RKO (cell line): Measurements from ENCODE around the gene TTC28.
"Not testable (repeated sequence)": the region's sequence is repeated elsewhere in the genome, so short reads cannot be mapped to it uniquely, and the experiment has no call there.

Experiments
- DNase-seq: peaks from one replicate; pipeline ENCODE4 v3.0.0-alpha.2; 2016; ENCODE audit warnings: low spot score

TTC28 gene

GRCh38 chr22:28484662-28485061 lies 195.0 kb downstream of the TTC28 start:
- DNase-seq = no peak

GRCh38 chr22:28481725-28482124 lies 197.9 kb downstream of the TTC28 start:
- DNase-seq = no peak

- DNase-seq = no peak
Measured at GRCh38 chr22:28480000-28480715, 199.5 kb downstream of the TTC28 start.

GRCh38 chr22:28478564-28478963 lies 201.1 kb downstream of the TTC28 start:
- DNase-seq = no peak

GRCh38 chr22:28477556-28477955 lies 202.1 kb downstream of the TTC28 start:
- no peak for DNase-seq

GRCh38 chr22:28474330-28474729 lies 205.3 kb downstream of the TTC28 start:
- no peak for DNase-seq

- no peak for DNase-seq
Measured at GRCh38 chr22:28473258-28473657, 206.4 kb downstream of the TTC28 start.

- not testable (repeated sequence) for DNase-seq
Measured at GRCh38 chr22:28467055-28467454, 212.6 kb downstream of the TTC28 start.

GRCh38 chr22:28466399-28466798 lies 213.2 kb downstream of the TTC28 start:
- no peak for DNase-seq

- no peak for DNase-seq
Measured at GRCh38 chr22:28465841-28466240, 213.8 kb downstream of the TTC28 start.

GRCh38 chr22:28464127-28464526 lies 215.5 kb downstream of the TTC28 start:
- no peak for DNase-seq

GRCh38 chr22:28463408-28463807 lies 216.2 kb downstream of the TTC28 start:
- DNase-seq = not testable (repeated sequence)

GRCh38 chr22:28462901-28463300 lies 216.7 kb downstream of the TTC28 start:
- DNase-seq = no peak

GRCh38 chr22:28462041-28462440 lies 217.6 kb downstream of the TTC28 start:
- no peak for DNase-seq

- DNase-seq = no peak
Measured at GRCh38 chr22:28454431-28455064, 225.1 kb downstream of the TTC28 start.

GRCh38 chr22:28450109-28450508 lies 229.5 kb downstream of the TTC28 start:
- DNase-seq = no peak

- DNase-seq = no peak
Measured at GRCh38 chr22:28449041-28449440, 230.6 kb downstream of the TTC28 start.

GRCh38 chr22:28448625-28449024 lies 231.0 kb downstream of the TTC28 start:
- no peak for DNase-seq

- no peak for DNase-seq
Measured at GRCh38 chr22:28444659-28445058, 235.0 kb downstream of the TTC28 start.

- peak; percentile 90 for DNase-seq
Measured at GRCh38 chr22:28443526-28443876, 236.1 kb downstream of the TTC28 start.

GRCh38 chr22:28442711-28443525 lies 236.7 kb downstream of the TTC28 start:
- DNase-seq = peak; percentile 62

- peak; percentile 86 for DNase-seq
Measured at GRCh38 chr22:28442264-28442710, 237.4 kb downstream of the TTC28 start.

- peak; percentile 1 for DNase-seq
Measured at GRCh38 chr22:28441720-28442263, 237.8 kb downstream of the TTC28 start.
